GM19468 (cell line): Measurements from ENCODE around the gene LRTM2.

Source experiments
- ATAC-seq: cut with Tn5 transposase; IDR thresholded peaks from one replicate; pipeline ENCODE4 v1.9.1; 2021; ENCODE audit warnings: mild to moderate bottlenecking, moderate library complexity, moderate number of reproducible peaks; ENCODE audit not compliant: unreplicated experiment; ENCODE audit errors: extremely low read depth

The LRTM2 gene

DNA sequence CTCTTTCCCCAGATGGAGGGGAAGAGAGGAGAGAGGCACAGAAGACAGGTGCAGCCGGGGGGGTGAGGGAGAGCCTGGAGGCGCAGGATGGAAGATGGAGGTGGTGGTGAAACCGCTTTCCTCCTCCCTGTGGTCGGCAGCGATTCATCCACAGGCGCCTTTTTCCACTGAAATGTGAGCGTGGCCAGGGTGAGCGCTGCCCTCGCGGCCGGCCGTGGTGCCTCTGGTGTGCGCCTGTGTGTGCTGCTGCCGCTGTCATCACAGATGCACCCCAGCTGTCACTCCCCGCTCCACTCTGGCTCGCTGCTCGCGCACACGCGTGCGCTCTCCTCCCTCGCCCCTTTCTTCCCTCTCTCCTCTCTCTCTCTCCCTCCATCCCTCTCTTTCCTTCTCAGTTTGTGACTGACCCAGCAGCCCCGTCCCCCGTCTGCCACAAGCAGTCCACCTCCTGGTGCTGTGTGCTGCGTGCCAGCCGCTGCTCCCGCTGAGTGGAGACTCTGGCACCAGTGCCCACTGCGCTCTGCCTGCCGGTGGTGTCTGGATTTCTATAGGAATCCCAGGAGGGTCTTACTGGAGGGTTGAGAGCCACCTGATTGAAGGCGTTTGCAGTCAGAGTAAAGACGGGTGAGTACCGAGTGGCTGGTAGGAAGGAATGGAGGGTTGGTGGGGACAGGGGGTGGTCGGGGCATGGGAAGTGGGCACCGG is at the start of gene LRTM2:
LRTM2 (plus strand) TSS at position 375 of the 705 bp plus-strand sequence. CDS start 7,584 bp downstream, outside the sequence.
- ATAC-seq = no peak

DNA sequence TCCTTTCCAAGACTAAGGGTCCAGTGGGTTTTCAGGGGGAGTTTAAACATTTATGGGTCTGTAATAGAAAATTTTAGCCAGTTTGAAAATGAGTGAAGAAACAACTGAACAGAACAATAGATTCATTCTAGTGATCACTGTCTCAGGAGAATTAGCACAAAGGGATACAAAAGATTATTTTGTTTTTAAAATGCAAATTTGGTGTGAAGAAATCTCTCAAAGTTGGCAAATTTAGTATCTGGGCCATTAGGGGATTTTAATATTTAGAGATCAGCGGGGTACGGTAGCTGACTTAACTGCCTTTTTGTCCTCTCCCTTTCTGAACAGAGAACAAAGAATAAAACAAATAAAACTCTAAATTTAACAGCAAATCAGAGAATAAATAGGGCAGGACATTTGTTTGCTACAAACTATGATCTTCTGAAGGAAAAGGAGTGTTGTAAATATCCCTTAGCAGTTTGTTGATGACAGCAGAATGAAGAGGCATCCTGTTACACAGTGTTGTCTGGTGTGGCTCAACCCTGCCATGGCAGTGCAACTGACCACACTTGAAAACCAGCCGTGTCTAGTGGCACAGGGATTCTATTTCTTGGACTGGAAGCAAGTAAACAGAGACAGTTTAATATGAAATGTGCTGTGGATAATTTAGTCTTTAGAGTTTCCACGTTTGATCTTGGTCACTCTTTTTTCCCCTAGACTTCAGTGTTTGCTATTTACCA is 46.3 kb upstream of the LRTM2 start:
- no peak for ATAC-seq

DNA sequence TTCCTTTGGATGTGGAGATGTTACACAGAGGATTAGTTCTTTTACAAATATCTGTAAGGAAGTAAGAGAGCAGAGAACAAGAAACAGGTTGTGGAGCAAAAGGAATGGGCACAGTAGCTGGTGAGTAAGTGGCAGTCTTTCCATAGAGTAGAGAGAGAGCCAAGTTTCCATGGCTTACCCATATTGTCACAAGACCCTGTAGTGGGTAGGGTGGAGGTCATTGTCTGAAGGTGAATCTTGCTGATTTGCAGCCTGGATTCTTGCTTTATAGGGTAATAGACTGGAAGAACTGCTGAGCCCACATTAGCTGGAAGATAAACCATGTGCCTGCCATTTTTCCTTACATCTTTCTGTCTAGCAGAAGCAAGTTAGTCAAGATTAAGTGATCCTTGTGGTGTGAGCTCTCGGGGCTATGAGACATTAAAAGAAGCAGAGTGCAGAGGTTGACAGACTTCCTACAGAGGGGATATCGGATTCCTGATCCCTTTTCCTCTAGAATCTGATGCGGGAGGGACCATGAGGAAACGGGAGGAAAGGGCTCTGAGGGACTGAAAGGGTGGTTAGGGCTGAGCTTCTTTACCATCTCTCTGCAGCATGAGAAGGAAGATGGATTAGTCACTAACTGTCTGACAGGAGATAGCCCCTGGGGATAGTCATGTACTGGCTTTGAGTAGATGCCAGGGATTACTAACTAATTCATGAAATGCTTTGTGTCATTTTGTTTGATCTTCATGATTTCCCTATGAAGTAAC is 44.0 kb upstream of the LRTM2 start:
- no peak for ATAC-seq

DNA sequence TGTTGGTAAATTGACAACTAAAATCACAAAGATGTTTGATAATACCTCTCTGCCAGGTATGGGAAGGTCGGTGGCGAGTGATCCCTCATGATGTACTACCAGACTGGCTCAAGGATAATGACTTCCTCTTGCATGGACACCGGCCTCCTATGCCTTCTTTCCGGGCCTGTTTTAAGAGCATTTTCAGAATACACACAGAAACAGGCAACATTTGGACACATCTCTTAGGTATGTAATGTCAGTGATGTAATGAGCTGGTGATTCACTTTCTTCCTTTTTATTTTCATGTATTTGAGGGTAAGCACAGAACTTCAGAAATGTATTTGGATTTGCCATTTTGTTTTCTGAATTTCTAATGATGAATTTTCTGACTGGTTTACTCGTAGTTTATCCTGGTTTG is 42.6 kb upstream of the LRTM2 start:
- ATAC-seq = no peak

DNA sequence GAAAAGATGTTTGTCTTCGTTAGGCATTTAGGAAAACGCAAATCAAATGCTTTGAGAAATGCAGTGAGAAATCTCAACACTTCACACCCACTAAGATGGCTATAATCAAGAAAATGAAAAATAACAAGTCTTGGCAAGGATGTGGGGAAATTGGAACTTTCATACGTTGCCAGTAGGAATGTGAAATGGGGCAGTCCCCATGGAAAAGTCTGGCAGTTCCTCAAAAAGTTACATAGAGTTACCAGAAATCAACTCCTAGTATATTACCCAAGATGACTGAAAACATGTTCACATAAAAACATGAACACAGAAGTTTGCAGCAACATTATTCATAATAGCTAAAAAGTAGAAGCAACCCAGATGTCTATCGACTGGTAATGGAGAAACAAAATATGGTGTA is 41.5 kb upstream of the LRTM2 start:
- ATAC-seq = no peak

DNA sequence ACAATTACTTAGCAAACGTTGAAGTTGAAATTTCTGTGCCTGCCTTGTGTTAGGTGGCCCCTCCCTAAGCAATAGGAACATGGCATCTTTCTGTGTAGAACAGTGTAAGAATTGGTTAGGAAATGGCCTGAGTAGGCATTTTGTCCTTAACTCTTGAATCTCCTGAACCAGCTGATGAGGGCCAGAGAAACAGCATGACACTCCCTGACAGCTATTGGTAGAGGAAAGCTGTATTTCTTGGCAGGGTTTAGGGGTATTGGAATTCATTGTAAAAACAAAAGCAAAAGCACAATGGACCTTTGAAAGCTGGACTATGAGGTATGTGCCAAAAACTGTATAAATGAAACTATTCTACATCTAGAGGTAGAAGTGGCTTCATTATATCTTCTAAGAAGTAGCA is 40.6 kb upstream of the LRTM2 start:
- no peak for ATAC-seq

DNA sequence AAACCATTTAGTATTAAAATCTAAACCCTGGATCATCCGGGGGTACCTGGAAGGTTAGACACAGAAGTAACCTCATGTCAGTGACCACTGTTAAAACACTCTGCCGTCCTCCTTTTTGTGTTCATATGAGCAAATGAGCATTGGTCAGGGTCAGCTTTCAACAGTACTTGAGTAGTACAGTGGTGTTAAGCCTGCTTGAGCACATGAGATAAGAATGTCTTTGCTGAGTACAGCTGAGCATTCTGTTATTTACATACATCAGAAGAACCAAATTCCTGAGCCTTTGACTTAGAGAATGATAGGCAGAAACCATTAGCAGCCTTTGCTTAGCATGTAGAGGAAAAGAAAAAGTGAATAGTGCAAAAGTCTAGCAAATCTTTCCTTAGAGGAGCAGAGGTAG is 38.6 kb upstream of the LRTM2 start:
- no peak for ATAC-seq

DNA sequence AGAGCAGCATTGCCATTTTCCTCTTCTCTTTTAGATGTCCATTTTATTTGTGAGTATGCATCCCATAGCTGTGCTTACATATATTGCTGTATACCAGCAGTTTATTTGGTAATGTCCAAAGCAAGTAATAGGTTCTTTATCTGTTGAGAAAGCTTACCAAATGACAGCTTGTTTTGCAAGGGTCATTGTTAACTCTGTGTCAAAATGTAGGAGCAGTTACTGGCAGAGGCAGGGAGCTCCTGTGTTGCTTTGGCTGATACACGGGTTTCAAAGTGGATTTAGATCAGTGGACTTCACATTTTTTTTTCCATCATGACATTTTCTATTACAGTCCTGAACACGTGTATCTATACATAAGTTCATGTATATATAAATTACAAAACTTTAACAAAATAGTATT is 38.1 kb upstream of the LRTM2 start:
- ATAC-seq = no peak

DNA sequence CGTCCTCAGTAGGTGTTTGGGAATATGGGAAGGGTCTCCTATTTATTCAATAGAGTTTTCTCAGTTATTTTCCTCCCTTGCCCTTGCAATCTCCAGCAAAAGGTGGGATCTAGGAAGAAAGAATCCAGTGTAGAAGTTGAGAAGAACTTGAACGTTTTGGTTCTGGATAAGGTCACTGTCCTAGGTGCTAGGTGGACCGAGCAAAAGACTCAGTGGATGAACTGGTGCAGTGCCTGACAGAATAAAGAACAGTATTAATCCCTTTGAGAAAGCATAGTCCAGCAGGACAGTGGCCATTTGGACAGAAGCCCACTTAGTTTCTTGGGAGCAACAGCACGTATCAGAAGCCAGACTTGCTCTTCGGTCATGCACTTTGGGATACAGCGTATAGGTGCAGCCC is 32.7 kb upstream of the LRTM2 start:
- no peak for ATAC-seq

DNA sequence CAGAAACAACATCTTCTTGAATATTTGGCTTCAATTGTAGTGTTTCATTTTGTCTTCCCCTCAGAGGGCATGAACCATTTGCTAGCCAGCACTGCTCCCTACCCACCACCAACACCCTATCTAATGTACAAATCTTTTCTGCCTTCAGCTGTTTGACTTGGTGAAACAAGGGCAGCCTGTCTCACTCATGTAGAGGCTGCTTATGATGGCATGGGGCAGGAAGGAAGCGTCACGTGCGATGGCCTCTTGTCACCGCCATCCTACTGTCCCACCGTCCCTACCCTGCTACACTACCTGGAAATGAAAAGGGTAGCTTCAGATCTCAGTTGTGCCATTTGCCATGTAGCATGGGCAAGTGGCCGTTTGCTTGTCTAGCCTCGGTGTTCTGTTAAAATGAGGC is 29.9 kb upstream of the LRTM2 start:
- ATAC-seq = no peak

DNA sequence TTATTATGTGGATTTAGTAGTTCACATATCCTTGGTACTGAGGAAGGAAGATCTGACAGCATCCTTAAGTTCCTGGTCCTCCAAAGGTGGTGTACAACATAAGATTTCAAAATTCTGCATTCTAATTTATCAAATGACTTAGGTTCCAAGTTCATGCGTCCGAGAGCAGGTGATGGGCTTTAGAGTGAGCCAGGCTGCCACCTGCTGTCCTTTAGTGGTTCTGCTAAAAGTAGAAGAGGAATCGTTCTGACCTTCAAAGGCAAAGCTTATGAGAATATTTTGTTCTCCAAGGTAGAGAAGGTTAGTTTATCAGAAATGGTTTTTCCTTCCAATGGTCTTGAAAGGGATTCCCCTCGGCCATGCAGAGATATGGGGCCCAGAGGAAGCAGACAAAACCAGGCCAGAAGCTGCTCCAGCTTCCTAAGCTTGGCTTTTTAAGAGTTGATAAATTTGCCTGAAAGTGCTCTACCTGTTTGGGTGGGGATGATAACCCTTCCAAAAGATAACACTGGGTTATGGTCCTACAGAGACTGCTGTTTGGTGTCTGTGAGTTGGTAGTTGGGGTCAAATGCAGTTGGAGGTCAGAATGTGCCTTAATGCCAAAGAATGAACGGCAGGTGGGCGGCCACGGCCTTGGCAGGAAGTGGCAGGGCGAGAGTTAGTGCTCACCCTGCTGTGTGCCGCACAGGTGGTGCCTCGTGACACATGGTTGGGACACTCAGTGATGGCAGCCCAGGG is 29.1 kb upstream of the LRTM2 start:
- ATAC-seq = no peak

DNA sequence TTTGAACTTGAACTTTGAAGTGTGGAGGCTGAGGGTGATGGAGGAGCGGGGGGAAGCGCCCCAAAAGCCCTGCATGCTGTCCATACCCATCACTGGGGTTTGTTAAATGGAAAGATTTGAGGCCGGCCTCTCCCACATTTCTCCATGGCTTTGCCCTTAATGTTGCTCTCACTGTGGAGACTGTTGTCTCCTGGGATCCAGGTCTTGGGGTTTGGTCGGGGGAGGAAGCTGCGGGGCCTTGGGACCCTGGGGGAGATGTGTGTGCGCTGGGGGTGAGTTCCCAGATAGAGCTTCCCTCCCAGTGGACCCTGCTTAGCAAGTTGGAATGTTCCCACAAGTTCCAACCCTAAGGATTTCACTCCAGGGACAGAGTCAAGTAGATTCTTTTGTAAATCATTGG is 28.0 kb upstream of the LRTM2 start:
- ATAC-seq = no peak

DNA sequence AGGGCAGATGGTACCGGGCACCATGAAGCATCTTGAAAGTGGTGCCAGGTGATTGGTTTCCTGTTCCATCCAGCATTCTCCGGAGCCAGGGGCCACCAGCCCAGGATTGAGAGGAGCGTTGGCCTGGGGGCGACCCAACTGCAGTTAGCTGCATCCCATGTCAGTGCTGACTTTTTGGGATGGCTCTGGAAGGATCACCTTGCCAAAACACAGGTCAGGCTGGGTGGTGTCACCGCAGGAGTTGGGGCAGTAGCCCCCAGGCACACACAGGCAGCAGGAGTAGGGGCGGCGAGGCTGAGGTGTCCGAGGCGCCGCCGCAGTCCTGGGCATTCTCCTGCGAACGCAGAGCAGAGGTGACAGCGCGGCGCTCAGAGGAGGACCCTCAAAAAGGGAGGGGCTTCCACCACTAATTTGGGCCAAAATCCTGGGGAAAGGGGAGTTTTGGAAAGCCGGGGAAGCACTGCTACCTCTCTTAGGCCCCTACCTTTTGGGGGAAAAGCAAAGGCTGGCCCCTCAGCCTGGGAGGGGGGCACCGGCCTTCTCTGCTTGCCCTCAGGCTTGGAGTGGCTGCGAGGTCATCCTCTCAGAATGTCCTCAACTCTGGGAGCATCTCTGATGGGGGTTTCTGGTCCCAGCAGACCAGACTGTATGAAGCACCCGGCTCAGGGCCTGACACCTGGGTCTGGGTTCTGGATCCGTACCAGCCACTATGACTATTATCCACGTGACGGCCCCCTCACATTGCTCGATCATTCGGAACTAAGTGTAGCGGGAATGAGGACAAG is 26.7 kb upstream of the LRTM2 start:
- no peak for ATAC-seq

DNA sequence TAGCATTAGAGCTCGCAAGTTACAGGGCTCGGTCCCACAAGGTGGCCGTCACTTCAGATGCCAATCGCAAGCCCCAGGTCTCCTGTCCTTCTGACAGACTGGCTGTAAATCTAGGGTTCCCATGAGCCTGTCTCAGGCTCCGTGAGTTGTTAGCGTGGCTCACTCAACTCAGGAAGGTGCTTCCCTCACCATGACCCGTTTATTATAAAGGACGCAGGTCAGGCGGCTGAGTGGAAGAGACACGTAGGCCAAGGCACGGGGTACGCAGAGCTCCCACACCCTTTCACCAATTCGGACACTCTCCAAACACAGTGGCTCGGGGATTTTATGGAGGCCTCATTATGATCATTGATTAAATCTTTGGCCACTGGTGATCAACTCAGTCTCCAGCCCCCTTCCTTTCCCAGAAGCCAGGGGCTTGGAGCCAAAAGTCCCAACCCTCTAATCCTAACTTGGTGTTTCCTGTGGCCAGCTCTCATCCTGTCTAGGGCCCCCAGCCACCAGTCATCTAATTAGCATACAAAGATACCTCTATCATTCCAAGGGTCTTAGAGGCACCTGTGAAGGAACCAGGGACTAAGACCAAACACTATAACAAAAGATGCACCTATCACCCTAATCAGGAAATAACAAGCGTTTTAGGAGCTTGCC is 25.8 kb upstream of the LRTM2 start:
- no peak for ATAC-seq

DNA sequence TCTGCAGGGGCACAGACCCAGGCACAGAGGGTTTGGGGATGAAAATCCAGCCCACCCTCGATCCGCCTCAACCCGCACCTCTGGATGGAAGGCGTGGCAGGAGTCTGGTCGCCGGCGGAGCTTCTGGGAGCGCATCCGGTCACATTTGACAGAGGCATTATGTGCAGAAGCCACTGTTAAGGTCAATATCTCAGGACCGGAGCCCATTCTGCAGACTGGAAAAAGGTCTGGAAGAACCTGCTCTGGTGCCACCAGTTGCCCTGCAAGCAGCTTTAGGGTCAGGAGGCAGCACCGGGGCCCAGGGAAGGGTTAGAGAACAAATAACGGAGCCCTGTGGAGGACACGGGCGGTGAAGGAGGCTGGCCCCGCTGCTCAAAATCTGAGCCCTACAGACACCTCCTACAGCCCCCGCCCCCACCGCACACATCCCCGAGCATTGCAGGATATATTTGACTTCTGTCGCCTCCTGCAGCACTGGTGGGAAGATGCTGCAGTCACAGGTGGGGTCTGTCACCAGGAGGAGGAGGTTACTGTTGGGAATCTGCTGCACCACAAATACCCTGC is 25.1 kb upstream of the LRTM2 start:
- no peak for ATAC-seq

DNA sequence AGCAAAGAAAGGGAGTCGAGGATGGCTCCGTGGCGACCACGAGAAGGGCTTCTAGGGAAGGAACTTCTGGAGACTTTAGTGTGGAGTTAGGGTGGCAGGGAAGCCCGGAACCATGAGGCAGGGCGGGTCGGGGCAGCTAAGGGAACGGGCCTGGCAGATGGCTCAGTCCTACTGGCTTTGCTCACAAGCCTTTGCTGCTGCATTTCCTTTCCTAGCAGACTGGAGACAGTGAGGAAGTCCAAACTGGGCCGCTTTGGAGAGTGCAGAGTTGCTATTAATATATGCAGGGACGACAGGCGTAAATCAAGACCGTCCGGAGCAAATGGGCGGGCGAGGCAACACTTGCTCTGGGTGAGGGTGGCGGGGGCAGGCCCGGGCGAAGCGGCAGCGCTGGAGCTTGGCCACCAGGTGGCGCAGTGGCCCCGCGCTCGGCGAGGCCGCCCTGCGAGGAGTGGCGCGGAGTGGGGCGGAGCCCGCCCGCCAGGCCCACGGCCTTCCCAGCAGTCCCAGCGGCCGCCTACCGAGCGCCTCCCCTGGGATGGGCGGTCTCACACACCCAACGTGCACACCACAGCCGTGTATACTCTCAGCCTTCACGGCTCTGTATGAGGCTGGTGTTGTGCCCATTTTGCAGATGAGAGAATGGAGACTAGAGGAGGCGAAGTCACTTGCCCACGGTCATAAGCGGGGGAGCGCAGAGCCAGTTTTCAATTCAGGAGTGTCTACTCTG is 24.4 kb upstream of the LRTM2 start:
- peak; percentile 92 for ATAC-seq

DNA sequence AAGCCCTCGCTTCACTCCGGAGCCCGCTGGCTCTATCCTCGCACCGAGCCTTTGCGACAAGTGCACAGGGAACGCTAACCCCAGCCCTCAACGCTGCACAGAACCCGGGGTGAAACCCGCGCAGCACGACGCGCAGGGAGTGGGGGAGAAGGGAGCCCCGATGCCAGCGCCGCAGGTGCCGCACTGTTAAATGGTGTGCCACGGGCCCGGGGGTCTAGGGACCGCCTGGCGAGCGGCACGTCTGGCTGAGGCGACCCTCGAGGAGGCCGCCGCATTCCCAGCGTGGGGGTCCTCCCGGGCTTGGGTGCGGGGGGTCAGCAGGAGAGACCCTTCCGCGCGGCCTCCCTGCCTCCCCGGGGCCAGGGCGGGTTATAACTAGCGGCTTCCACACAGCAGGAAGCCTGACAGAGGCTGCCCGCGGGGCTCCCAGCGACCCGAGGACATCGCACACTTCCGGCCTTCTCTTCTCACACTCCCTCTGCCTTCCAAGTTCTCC is 23.8 kb upstream of the LRTM2 start:
- ATAC-seq = no peak
